Subcutaneous adipose tissue (tissue), 4 donors: ENCODE results near the gene ZNF677. TPM values are rescaled to one million over a fixed set of nuclear protein-coding genes. Genes with fewer than 3 reads are reported as not detected.

Source experiments
- total RNA-seq, 4 donors: library from RNA; depleted of rRNA; stranded (reverse); fragments of >200 nt; gene quantifications; one replicate each; pipeline ENCODE4 v1.1.0, GENCODE V29; 2016
- TF ChIP-seq, protein P1 (sequence below): fragments of 450-650 bp; IDR thresholded peaks from one replicate; pipeline ENCODE4 v1.5.1; 2016; ENCODE audit warnings: low read depth, mild to moderate bottlenecking, control low read depth, antibody characterized with exemption, moderate library complexity

Gene ZNF677
- 10 to 100 TPM; 11.6 to 24.6 (median 19.0) TPM for total RNA-seq

DNA sequence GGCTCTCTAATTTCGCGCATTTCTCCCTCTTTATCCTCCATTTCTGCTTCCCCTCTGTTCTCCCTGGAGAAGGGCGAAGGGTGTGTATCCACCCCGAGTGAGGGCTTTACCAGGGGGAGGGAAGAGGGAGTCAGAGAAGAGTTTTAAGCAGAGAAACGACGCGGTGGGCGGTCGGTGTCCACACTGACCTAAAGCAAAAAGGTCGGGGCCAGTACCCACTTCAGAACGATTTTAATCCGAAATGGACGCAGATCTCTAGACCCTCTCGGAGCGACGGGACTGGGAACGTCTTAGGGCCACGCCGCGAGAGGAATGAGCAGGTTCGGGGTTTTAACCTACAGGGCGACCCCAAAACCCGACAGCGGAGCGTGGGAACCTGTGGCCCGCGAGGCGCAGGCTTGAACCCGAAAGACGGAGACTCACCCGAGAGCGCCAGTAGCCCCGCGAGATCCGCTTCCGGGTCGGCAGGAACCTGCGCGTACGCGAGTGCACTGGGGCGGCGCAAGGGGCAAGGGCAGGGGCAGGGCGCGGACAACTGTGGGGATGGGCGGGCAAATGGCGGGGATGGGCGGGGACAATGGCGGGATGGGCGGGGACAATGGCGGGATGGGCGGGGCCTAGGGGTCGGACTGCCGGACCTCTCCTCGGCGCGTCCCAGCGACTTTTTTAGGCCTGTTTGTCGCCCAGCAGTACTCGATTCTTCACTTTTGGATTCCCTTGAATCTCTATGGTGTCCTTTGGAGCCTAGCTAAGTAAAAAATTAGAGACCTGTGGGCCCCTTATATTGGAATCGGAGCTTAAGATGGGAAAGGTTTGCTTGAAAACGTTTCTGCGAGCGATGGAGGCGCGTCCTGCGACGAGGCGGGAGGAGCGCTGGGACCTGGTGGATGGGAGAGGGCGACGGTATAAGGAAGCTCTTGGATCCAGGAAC is at the start of gene ZNF677:
Gene ZNF677 (minus strand): TSS at position 463 of the 931 bp plus-strand sequence. CDS start 3,323 bp downstream, outside the sequence.
- TF ChIP-seq, protein P1, sequence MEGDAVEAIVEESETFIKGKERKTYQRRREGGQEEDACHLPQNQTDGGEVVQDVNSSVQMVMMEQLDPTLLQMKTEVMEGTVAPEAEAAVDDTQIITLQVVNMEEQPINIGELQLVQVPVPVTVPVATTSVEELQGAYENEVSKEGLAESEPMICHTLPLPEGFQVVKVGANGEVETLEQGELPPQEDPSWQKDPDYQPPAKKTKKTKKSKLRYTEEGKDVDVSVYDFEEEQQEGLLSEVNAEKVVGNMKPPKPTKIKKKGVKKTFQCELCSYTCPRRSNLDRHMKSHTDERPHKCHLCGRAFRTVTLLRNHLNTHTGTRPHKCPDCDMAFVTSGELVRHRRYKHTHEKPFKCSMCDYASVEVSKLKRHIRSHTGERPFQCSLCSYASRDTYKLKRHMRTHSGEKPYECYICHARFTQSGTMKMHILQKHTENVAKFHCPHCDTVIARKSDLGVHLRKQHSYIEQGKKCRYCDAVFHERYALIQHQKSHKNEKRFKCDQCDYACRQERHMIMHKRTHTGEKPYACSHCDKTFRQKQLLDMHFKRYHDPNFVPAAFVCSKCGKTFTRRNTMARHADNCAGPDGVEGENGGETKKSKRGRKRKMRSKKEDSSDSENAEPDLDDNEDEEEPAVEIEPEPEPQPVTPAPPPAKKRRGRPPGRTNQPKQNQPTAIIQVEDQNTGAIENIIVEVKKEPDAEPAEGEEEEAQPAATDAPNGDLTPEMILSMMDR = no peak

DNA sequence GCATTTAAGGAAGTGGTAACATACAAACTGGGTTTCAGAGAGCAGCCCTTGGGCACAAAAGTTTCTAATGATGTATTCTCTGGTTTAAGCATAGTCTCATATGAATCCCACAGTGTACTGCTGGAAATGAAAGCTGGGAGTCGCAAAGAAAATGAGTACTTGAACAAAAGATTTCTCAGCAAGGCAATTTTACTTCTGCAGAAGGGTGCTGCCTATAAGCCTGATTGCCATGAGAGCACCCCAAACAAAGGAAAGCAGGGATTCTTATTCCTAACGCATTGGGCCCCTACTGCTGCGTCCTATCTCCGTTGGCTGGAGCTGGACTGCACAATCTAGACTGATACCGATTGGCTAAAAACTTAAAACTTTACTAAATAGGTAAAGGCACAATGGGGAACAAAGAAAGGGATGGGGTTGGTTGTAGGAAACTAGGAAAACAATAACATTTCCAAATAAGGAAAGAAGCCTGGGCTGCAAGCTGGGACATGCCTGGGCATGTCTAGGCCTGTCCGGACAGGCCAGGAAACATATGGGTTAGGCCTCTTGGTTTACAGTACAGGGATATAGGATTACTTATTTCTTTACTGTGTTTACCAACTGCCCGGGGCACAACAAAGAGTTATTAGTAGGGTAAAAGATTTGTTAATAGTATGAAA is 40.2 kb upstream of the ZNF677 start:
- TF ChIP-seq, protein P1 = no peak

GRCh38 chr19:53290758-53291549 is 36.3 kb upstream of the ZNF677 start:
- TF ChIP-seq, protein P1 = no peak

DNA sequence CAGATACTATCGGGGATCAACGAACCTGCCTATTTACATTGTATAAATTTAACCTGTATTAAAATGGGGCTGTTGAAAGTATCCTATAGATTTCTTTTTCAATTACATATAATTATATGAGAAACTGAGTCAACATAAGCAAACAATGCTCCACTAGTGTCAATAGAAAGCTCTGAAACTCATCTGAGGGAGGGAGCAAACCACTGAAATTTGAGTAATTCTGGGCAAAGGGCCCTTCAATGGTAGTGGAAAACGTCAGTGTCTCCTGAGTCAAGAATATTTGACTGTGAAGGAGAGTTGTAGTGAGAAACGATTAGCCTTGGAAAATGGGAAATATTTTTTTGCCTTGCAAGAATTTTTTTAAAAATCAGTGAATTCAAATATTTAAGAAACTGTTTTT is 30.4 kb upstream of the ZNF677 start:
- TF ChIP-seq, protein P1 = no peak

GRCh38 chr19:53275480-53275879 is 20.8 kb upstream of the ZNF677 start:
- TF ChIP-seq, protein P1 = no peak

- TF ChIP-seq, protein P1 = no peak
Observed at GRCh38 chr19:53272044-53272443, 17.4 kb upstream of the ZNF677 start.
